Prostate gland (tissue), 2 donors: Measurements from ENCODE around the gene CORO6. TPM values are rescaled to one million over a fixed set of nuclear protein-coding genes. Genes with fewer than 3 reads are reported as not detected.

ENCODE experiments used
- DNase-seq: peaks from one replicate; pipeline ENCODE4 v3.0.0-alpha.2; 2019; ENCODE audit warnings: low spot score
- H3K27ac ChIP-seq, 2 donors: fragments of 200-600 bp; sonication (generic); 2 replicates each; pipeline ENCODE4 v1.5.1; 2017 to 2019
- H3K27me3 ChIP-seq: fragments of 200-600 bp; sonication (generic); replicated peaks from 2 replicates; pipeline ENCODE4 v1.5.1; 2019; ENCODE audit not compliant: insufficient read depth
- H3K36me3 ChIP-seq, 2 donors: fragments of 200-600 bp; sonication (generic); 1 replicate in 1 of 2; 2 replicates in 1 of 2; pipeline versions ENCODE4 v1.5.1 to v1.8.1; 2017 to 2019
- H3K4me1 ChIP-seq: fragments of 200-600 bp; sonication (generic); replicated peaks from 2 replicates; pipeline ENCODE4 v1.5.1; 2019
- H3K4me3 ChIP-seq, 2 donors: fragments of 200-600 bp; sonication (generic); 2 replicates each; pipeline ENCODE4 v1.5.1; 2017 to 2019
- H3K9me3 ChIP-seq: fragments of 200-600 bp; sonication (generic); 2 replicates; pipeline ENCODE4 v1.5.1; 2017
- CTCF ChIP-seq, 4 experiments: fragments of 200-600 bp in 2 of 4; fragments of 450-650 bp in 2 of 4; sonication (generic) in 2 of 4; IDR thresholded peaks; 1 replicate in 3 of 4; 2 replicates in 1 of 4; pipeline ENCODE4 v1.5.1; 2016 to 2019; ENCODE audit warnings: antibody characterized with exemption in 4 of 4, mild to moderate bottlenecking in 2 of 4, moderate library complexity in 2 of 4
- POLR2A ChIP-seq: fragments of 450-650 bp; IDR thresholded peaks from one replicate; pipeline ENCODE4 v1.6.1; 2016; ENCODE audit warnings: antibody characterized with exemption, mild to moderate bottlenecking
- POLR2AphosphoS5 ChIP-seq: sonication (generic); formaldehyde crosslinking; IDR thresholded peaks from one replicate; pipeline ENCODE4 v1.6.1; 2017; ENCODE audit warnings: antibody characterized with exemption
- WGBS: methylation state at CpG from one replicate; pipeline ENCODE4 v1.1.5; 2018; 5-methylcytosine and 5-hydroxymethylcytosine counted together
- intact Hi-C: fragments of 100-400 bp; cut with DNase I; formaldehyde crosslinking; loops from one replicate; pipeline ENCODE4 v1.14.2; 2022
- total RNA-seq, 2 donors: library from RNA; depleted of rRNA; stranded (reverse); fragments of >200 nt; gene quantifications; one replicate each; pipeline ENCODE4 v1.1.0, GENCODE V29; 2016

The CORO6 gene
- total RNA-seq, 2 donors from 2014 or later: 23.4 to 33.5 TPM

GRCh38 chr17:29664743-29665480 lies 42.2 kb upstream of the CORO6 start:
- no peaks in the 10 kb centered on the region for H3K27me3 ChIP-seq
- H3K4me3 ChIP-seq: no peak overlapping the region
- no peaks in the 10 kb centered on the region for H3K4me1 ChIP-seq
- no peaks in the 10 kb centered on the region for H3K36me3 ChIP-seq
- intact Hi-C loops: no loop called here
- no peak for DNase-seq
- H3K27ac ChIP-seq: no peak overlapping the region
- H3K9me3 ChIP-seq: no peaks in the 10 kb centered on the region
- TF ChIP-seq CTCF (IDR thresholded peaks at IDR 0.05) (no peak), POLR2AphosphoS5 (no peak), POLR2A (no peak)
- 48% methylated on average over 2 of the region's 2 CpGs for WGBS

DNA sequence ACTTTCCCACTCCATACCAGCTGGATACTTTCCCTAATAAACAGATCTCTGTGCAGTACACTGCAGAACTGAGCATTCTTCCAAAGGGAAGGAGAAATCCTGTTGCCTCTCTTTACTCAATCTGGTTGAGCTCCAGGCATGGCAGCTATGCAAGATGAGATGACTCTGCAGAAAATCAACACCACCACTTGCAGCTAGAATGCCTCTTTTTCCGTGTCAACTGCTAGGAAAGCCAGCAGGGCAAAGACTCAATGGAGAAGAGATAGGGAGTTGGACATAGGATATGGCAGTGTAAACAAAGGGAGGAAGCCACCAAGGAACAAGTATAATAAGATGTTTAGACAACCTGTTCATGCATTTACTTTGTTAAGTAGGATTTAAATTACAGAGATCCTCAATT lies 40.4 kb upstream of the CORO6 start:
- WGBS: 41% methylated on average over 1 of the region's 1 CpG
- no peaks in the 10 kb centered on the region for H3K4me1 ChIP-seq
- TF ChIP-seq POLR2A: no peak
- TF ChIP-seq CTCF (IDR thresholded peaks at IDR 0.05): no peak
- no peak for TF ChIP-seq POLR2AphosphoS5
- no peaks in the 10 kb centered on the region for H3K36me3 ChIP-seq
- intact Hi-C loops: no loop called here
- H3K27me3 ChIP-seq: no peaks in the 10 kb centered on the region
- DNase-seq: no peak
- H3K4me3 ChIP-seq: no peak overlapping the region
- H3K9me3 ChIP-seq: no peaks in the 10 kb centered on the region
- H3K27ac ChIP-seq: no peak overlapping the region

GRCh38 chr17:29661213-29661612 lies 38.5 kb upstream of the CORO6 start:
- Histone ChIP-seq H3K4me1 (no peaks in the 10 kb centered on the region), H3K27ac (no peak overlapping the region), H3K9me3 (no peaks in the 10 kb centered on the region), H3K27me3 (no peaks in the 10 kb centered on the region), H3K4me3 (no peak overlapping the region), H3K36me3 (no peaks in the 10 kb centered on the region)
- WGBS: 44% methylated on average over 2 of the region's 2 CpGs
- DNase-seq: no peak
- TF ChIP-seq POLR2AphosphoS5 (no peak), POLR2A (no peak), CTCF (IDR thresholded peaks at IDR 0.05) (no peak)
- intact Hi-C loops: no loop called here

GRCh38 chr17:29659155-29659554 lies 36.4 kb upstream of the CORO6 start:
- Histone ChIP-seq H3K9me3 (no peaks in the 10 kb centered on the region), H3K4me1 (no peaks in the 10 kb centered on the region), H3K4me3 (no peak overlapping the region), H3K36me3 (no peaks in the 10 kb centered on the region), H3K27me3 (no peaks in the 10 kb centered on the region), H3K27ac (no peak overlapping the region)
- WGBS: 92% methylated on average over 2 of the region's 2 CpGs
- no peak for DNase-seq
- intact Hi-C loops: no loop called here
- TF ChIP-seq CTCF (IDR thresholded peaks at IDR 0.05): no peak
- TF ChIP-seq POLR2A: no peak
- no peak for TF ChIP-seq POLR2AphosphoS5

DNA sequence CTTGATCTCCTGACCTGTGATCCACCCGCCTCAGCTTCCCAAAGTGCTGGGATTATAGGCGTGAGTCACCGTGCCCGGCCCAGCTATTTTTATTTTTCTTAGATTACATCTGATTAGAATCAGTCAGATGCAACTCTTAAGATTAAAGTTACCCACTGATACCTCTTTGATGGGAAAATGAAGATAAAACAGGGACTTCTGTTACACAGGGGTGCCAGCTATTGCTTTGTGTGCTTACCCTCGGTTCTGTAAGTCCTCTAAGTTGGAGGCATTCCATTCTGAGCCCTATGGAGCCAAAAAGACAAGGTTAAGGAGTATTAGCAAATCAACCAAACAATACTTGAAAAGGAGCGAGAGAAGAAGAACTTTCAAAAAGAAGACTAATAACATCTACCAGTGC lies 32.6 kb upstream of the CORO6 start:
- intact Hi-C loops: no loop called here
- H3K4me1 ChIP-seq: no peaks in the 10 kb centered on the region
- H3K27me3 ChIP-seq: no peaks in the 10 kb centered on the region
- H3K4me3 ChIP-seq: no peak overlapping the region
- DNase-seq: no peak
- H3K36me3 ChIP-seq: no peaks in the 10 kb centered on the region
- no peaks in the 10 kb centered on the region for H3K9me3 ChIP-seq
- no peak overlapping the region for H3K27ac ChIP-seq
- TF ChIP-seq POLR2AphosphoS5: no peak
- 93% methylated on average over 6 of the region's 6 CpGs for WGBS
